K562 (cell line): ENCODE results near the gene MRPL28.

Experiments used
- ETS2 ChIP-seq: IDR thresholded peaks from 2 replicates; pipeline ENCODE4 v1.6.1; 2016; ENCODE audit warnings: borderline replicate concordance, missing genetic modification characterization, mild to moderate bottlenecking, moderate library complexity, missing compliant biosample characterization; ENCODE audit not compliant: poor library complexity, severe bottlenecking
- NR2C2 ChIP-seq, 2 experiments: fragments of 200-800 bp in 1 of 2; sonication (Bioruptor generic) in 1 of 2; sonication (generic) in 1 of 2; formaldehyde crosslinking in 1 of 2; IDR thresholded peaks; 2 replicates each; pipeline versions ENCODE4 v1.6.1 to v1.8.0; 2016 to 2022; ENCODE audit warnings: mild to moderate bottlenecking in 1 of 2, missing compliant biosample characterization in 1 of 2, missing genetic modification characterization in 1 of 2, missing genetic modification reagents in 1 of 2
- TF ChIP-seq, protein P1 (sequence below): fragments of 450-650 bp; IDR thresholded peaks from 2 replicates; pipeline ENCODE4 v1.6.1; 2016
- TF ChIP-seq, protein P2 (sequence below), 3 experiments: IDR thresholded peaks in 2 of 3; conservative IDR thresholded peaks in 1 of 3; 2 replicates each; pipeline ENCODE4 v1.5.1; 2011 to 2012; ENCODE audit warnings: low read length in 3 of 3, mild to moderate bottlenecking in 3 of 3, control low read depth in 2 of 3, improper control_type of control experiment in 1 of 3, inconsistent platforms in 1 of 3, low read depth in 1 of 3, mixed read lengths in 1 of 3, moderate library complexity in 1 of 3; ENCODE audit not compliant: insufficient read depth in 2 of 3
- TF ChIP-seq, protein P3 (sequence below): fragments of 450-650 bp; formaldehyde crosslinking; IDR thresholded peaks from 2 replicates; pipeline ENCODE4 v1.4.0; 2020; ENCODE audit warnings: mild to moderate bottlenecking, moderate library complexity

DNA sequence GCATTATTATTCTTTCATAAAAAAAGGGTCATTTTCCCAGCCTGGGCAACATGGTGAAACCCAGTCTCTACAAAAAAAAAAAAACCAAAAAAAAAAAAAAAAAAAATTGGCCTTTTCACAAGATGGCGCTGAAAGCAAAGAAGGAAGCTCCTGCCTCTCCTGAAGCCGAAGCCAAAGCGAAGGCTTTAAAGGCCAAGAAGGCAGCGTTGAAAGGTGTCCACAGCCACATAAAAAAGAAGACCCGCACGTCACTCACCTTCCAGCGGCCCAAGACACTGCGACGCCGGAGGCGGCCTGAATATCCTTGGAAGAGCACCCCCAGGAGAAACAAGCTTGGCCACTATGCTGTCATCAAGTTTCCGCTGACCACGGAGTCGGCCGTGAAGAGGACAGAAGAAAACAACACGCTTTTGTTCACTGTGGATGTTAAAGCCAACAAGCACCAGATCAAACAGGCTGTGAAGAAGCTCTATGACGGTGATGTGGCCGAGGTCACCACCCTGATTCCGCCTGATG is 16.4 kb upstream of the MRPL28 start:
- TF ChIP-seq NR2C2 (CRISPR knock-in tag; IDR thresholded peaks at IDR 0.05): no peak
- TF ChIP-seq NR2C2 (tag; IDR thresholded peaks at IDR 0.05): no peak
- no peak for TF ChIP-seq ETS2 (tag)
- TF ChIP-seq, protein P1, sequence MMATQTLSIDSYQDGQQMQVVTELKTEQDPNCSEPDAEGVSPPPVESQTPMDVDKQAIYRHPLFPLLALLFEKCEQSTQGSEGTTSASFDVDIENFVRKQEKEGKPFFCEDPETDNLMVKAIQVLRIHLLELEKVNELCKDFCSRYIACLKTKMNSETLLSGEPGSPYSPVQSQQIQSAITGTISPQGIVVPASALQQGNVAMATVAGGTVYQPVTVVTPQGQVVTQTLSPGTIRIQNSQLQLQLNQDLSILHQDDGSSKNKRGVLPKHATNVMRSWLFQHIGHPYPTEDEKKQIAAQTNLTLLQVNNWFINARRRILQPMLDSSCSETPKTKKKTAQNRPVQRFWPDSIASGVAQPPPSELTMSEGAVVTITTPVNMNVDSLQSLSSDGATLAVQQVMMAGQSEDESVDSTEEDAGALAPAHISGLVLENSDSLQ: peak; percentile 26; the same call in 1 of the 2 replicates
- TF ChIP-seq, protein P2, sequence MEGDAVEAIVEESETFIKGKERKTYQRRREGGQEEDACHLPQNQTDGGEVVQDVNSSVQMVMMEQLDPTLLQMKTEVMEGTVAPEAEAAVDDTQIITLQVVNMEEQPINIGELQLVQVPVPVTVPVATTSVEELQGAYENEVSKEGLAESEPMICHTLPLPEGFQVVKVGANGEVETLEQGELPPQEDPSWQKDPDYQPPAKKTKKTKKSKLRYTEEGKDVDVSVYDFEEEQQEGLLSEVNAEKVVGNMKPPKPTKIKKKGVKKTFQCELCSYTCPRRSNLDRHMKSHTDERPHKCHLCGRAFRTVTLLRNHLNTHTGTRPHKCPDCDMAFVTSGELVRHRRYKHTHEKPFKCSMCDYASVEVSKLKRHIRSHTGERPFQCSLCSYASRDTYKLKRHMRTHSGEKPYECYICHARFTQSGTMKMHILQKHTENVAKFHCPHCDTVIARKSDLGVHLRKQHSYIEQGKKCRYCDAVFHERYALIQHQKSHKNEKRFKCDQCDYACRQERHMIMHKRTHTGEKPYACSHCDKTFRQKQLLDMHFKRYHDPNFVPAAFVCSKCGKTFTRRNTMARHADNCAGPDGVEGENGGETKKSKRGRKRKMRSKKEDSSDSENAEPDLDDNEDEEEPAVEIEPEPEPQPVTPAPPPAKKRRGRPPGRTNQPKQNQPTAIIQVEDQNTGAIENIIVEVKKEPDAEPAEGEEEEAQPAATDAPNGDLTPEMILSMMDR (IDR thresholded peaks at IDR 0.05 in 2 of 3, conservative IDR thresholded peaks at IDR 0.05 in 1 of 3; ENCODE audit: insufficient read depth in 2 of 3, low read depth in 1 of 3, low read length in 3 of 3): peak in 2 of 3 experiments; percentile 20 to 52; a peak in 3 of 6 replicates
- TF ChIP-seq, protein P3, sequence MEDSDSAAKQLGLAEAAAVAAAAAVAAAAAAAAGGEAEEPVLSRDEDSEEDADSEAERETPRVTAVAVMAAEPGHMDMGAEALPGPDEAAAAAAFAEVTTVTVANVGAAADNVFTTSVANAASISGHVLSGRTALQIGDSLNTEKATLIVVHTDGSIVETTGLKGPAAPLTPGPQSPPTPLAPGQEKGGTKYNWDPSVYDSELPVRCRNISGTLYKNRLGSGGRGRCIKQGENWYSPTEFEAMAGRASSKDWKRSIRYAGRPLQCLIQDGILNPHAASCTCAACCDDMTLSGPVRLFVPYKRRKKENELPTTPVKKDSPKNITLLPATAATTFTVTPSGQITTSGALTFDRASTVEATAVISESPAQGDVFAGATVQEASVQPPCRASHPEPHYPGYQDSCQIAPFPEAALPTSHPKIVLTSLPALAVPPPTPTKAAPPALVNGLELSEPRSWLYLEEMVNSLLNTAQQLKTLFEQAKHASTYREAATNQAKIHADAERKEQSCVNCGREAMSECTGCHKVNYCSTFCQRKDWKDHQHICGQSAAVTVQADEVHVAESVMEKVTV (CRISPR knock-in tag): no peak
